K562 (cell line): ENCODE data around the gene ATAD5. TPM values are rescaled to one million over a fixed set of nuclear protein-coding genes. Genes with fewer than 3 reads are reported as not detected.
A peak's percentile ranks its signal among the peaks of the same experiment; 100 is the strongest.

Source experiments
- BRCA1 ChIP-seq, 2 experiments: fragments of 450-650 bp in 1 of 2; sonication (generic) in 1 of 2; formaldehyde crosslinking in 1 of 2; IDR thresholded peaks; 2 replicates each; pipeline versions ENCODE4 v1.5.0 to v1.6.1; 2017 to 2020; ENCODE audit warnings: mild to moderate bottlenecking in 1 of 2, missing genetic modification reagents in 1 of 2
- CBX3 ChIP-seq, 2 experiments: IDR thresholded peaks; 1 replicate in 1 of 2; 2 replicates in 1 of 2; pipeline ENCODE4 v1.6.1; 2012; ENCODE audit warnings: inconsistent platforms in 2 of 2, low read length in 2 of 2, borderline replicate concordance in 1 of 2, control low read depth in 1 of 2
- CREB1 ChIP-seq, 2 experiments: sonication (generic) in 1 of 2; formaldehyde crosslinking in 1 of 2; IDR thresholded peaks; 2 replicates each; pipeline versions ENCODE4 v1.6.1 to v1.8.0; 2012 to 2022; ENCODE audit warnings: inconsistent platforms in 1 of 2, mild to moderate bottlenecking in 1 of 2, missing genetic modification reagents in 1 of 2, moderate library complexity in 1 of 2
- ERF ChIP-seq: fragments of 450-650 bp; formaldehyde crosslinking; IDR thresholded peaks from 2 replicates; pipeline ENCODE4 v1.4.0; 2020; ENCODE audit warnings: mild to moderate bottlenecking, mixed read lengths
- FOXA1 ChIP-seq: fragments of 450-650 bp; IDR thresholded peaks from 2 replicates; pipeline ENCODE4 v1.6.1; 2016; ENCODE audit warnings: mild to moderate bottlenecking, borderline replicate concordance
- MTA2 ChIP-seq: fragments of 450-650 bp; IDR thresholded peaks from 2 replicates; pipeline ENCODE4 v1.6.1; 2016; ENCODE audit warnings: low read depth
- MYBL2 ChIP-seq, 2 experiments: fragments of 450-650 bp in 1 of 2; sonication (generic) in 1 of 2; formaldehyde crosslinking in 1 of 2; IDR thresholded peaks; 2 replicates each; pipeline versions ENCODE4 v1.6.1 to v1.8.1; 2017 to 2022; ENCODE audit warnings: borderline replicate concordance in 1 of 2, inconsistent platforms in 1 of 2, low read depth in 1 of 2, mild to moderate bottlenecking in 1 of 2, missing genetic modification reagents in 1 of 2, moderate library complexity in 1 of 2
- POLR2A ChIP-seq: fragments of 450-650 bp; conservative IDR thresholded peaks from 2 replicates; pipeline ENCODE4 v1.6.1; 2016
- RBM14 ChIP-seq: fragments of 200-400 bp; formaldehyde crosslinking; IDR thresholded peaks from 2 replicates; pipeline ENCODE4 v1.6.1; 2018; ENCODE audit warnings: low read depth, mild to moderate bottlenecking, low read length, moderate library complexity, borderline replicate concordance; ENCODE audit not compliant: insufficient read depth
- SP1 ChIP-seq: sonication (generic); formaldehyde crosslinking; IDR thresholded peaks from 2 replicates; pipeline ENCODE4 v1.8.1; 2022; ENCODE audit warnings: mild to moderate bottlenecking, missing genetic modification reagents
- SRF ChIP-seq, 2 experiments: fragments of 250-450, 450-650 bp in 1 of 2; sonication (Bioruptor Pico) in 1 of 2; sonication (generic) in 1 of 2; formaldehyde crosslinking; IDR thresholded peaks; 2 replicates each; pipeline versions ENCODE4 v1.5.0 to v1.5.1; 2020 to 2022; ENCODE audit warnings: mild to moderate bottlenecking in 1 of 2, missing genetic modification reagents in 1 of 2
- TBL1XR1 ChIP-seq, 2 experiments: IDR thresholded peaks; 2 replicates each; pipeline ENCODE4 v1.6.1; 2012; ENCODE audit warnings: improper control_type of control experiment in 2 of 2, low read length in 2 of 2, mild to moderate bottlenecking in 1 of 2
- ZKSCAN1 ChIP-seq: fragments of 150-350 bp; IDR thresholded peaks from 2 replicates; pipeline ENCODE4 v1.6.1; 2016; ENCODE audit warnings: low read depth, low read length
- ZKSCAN3 ChIP-seq: fragments of 250-450 bp; sonication (Bioruptor Pico); IDR thresholded peaks from 2 replicates; pipeline ENCODE4 v1.4.0; 2020
- ZKSCAN8 ChIP-seq: fragments of 200-800 bp; sonication (Bioruptor generic); IDR thresholded peaks from 2 replicates; pipeline ENCODE4 v1.6.1; 2016; ENCODE audit warnings: missing genetic modification characterization, missing compliant biosample characterization
- ZNF232 ChIP-seq: sonication (generic); formaldehyde crosslinking; IDR thresholded peaks from 2 replicates; pipeline ENCODE4 v1.8.0; 2022; ENCODE audit warnings: mild to moderate bottlenecking, missing genetic modification reagents
- ZNF384 ChIP-seq: IDR thresholded peaks from 2 replicates; pipeline ENCODE4 v1.6.1; 2012; ENCODE audit warnings: low read depth, low read length, improper control_type of control experiment
- ZSCAN29 ChIP-seq: fragments of 450-650 bp; IDR thresholded peaks from 2 replicates; pipeline ENCODE4 v1.6.1; 2017
- polyA plus RNA-seq, 8 experiments: library from polyadenylated mRNA; depleted of rRNA in 4 of 8; stranded (reverse) in 5 of 8; unstranded in 3 of 8; fragments of >200 nt; fragmentation: Nextera tagmentation in 2 of 8; fragmentation: Illumina TruSeq in 1 of 8; extraction: Ambion mirVana in 2 of 8; extraction: Trizol in 1 of 8; gene quantifications; 2 replicates each; pipeline versions ENCODE4 v1.2.1 to v1.2.3, GENCODE V29; 2011 to 2014; ENCODE audit warnings: inconsistent platforms in 1 of 8, missing spikeins in 1 of 8
- total RNA-seq, 7 experiments: library from RNA; depleted of rRNA in 6 of 7; stranded (reverse); fragments of >200 nt in 6 of 7; fragmentation: Illumina TruSeq in 2 of 7; extraction: Trizol in 2 of 7; gene quantifications; 2 replicates each; pipeline versions ENCODE4 v1.2.1 to v1.2.3, GENCODE V29; 2011 to 2021; ENCODE audit warnings: low replicate concordance in 1 of 7
- TF ChIP-seq, protein P1 (sequence below): fragments of 450-650 bp; IDR thresholded peaks from 2 replicates; pipeline ENCODE4 v1.6.1; 2017; ENCODE audit warnings: antibody characterized with exemption
- TF ChIP-seq, protein P2 (sequence below): fragments of 250-450 bp; sonication (Bioruptor Pico); IDR thresholded peaks from 2 replicates; pipeline ENCODE4 v1.5.1; 2021; ENCODE audit warnings: mild to moderate bottlenecking
- TF ChIP-seq, protein P3 (sequence below), 3 experiments: IDR thresholded peaks in 2 of 3; conservative IDR thresholded peaks in 1 of 3; 2 replicates each; pipeline ENCODE4 v1.5.1; 2011 to 2012; ENCODE audit warnings: low read length in 3 of 3, mild to moderate bottlenecking in 3 of 3, control low read depth in 2 of 3, improper control_type of control experiment in 1 of 3, inconsistent platforms in 1 of 3, low read depth in 1 of 3, mixed read lengths in 1 of 3, moderate library complexity in 1 of 3; ENCODE audit not compliant: insufficient read depth in 2 of 3

ATAD5 gene
- total and polyA plus RNA-seq, 9 of the 15 experiments (the other 6 are each of a cell fraction or from before 2014, with no cell fraction given) = 4.6 to 25.6 (median 19.5) TPM

DNA sequence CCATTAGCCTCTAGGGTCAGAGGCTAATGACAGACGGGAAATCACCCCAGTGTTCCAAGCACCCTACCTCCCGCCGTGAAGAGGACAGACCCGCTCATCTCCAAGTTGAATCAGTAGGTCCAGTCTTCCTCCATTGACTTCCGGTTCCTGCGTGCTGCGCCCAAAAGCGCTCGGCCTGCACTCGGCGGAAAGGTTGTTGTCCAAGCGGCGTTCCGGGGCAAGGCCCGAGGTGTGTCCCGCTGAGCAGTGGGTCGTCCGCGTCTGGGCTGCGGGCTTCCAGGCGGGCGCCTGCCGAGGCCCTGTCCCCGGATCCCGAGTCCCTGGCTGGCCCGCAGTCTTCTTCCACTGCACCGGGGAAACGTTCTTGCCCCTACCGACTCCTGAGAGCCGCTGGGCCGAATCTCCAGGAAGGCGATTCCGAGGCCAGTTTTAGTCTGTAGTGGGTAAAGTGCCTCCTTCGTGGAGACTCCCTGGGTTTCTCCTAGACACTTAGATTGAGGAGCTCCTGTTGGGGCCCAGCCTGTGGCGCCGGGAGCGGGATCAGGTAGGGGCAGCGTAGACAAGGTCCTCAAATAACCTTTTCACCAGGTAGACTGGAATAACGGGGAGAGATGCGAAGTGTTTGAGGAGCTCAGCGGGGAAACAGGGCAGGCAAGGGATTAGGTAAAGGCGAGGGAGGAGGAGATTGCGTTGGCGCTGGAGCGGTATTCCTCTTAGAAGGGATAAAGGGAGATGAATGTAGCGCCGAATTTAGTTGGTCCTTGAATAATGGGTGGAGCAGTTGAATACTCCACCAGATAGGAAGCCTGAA, 74.5 kb downstream of the ATAD5 start, which contains the start of gene TEFM (continued):
- TF ChIP-seq ZKSCAN1 (peak; percentile 68; the same call in 1 of the 2 replicates), CREB1 (IDR thresholded peaks at IDR 0.05) (peak; percentile 38; the same call in 1 of the 2 replicates), CREB1 (CRISPR knock-in tag; IDR thresholded peaks at IDR 0.05) (0 out of 2 replicates have a peak, but pooled peaks have one; percentile 37), CBX3 (IDR thresholded peaks at IDR 0.05; ENCODE audit: borderline replicate concordance in 1 of 2, low read length in 2 of 2) (peak in 1 of 2 experiments; percentile 93; a peak in 2 of 3 replicates), ERF (CRISPR knock-in tag) (no peak), ZNF232 (CRISPR knock-in tag) (0 out of 2 replicates have a peak, but pooled peaks have one; percentile 31), ZKSCAN8 (no peak), ZKSCAN3 (no peak), SP1 (CRISPR knock-in tag) (peak; percentile 76), POLR2A (peak; percentile 95), MYBL2 (IDR thresholded peaks at IDR 0.05; ENCODE audit: low read depth) (no peak), MYBL2 (CRISPR knock-in tag; IDR thresholded peaks at IDR 0.05; ENCODE audit: borderline replicate concordance) (no peak), BRCA1 (IDR thresholded peaks at IDR 0.05) (no peak), BRCA1 (CRISPR knock-in tag; IDR thresholded peaks at IDR 0.05) (no peak), ZNF384 (peak; percentile 54; the same call in 1 of the 2 replicates), TBL1XR1 (IDR thresholded peaks at IDR 0.05; ENCODE audit: low read length in 2 of 2) (peak; percentile 49 to 60; a peak in 1 of 4 replicates), MTA2 (no peak; the same call in 1 of the 2 replicates), SRF (CRISPR knock-in tag; IDR thresholded peaks at IDR 0.05) (peak in 1 of 2 experiments; percentile 30; a peak in 1 of 4 replicates), FOXA1 (no peak), RBM14 (no peak), ZSCAN29 (no peak)
- TF ChIP-seq, protein P1, sequence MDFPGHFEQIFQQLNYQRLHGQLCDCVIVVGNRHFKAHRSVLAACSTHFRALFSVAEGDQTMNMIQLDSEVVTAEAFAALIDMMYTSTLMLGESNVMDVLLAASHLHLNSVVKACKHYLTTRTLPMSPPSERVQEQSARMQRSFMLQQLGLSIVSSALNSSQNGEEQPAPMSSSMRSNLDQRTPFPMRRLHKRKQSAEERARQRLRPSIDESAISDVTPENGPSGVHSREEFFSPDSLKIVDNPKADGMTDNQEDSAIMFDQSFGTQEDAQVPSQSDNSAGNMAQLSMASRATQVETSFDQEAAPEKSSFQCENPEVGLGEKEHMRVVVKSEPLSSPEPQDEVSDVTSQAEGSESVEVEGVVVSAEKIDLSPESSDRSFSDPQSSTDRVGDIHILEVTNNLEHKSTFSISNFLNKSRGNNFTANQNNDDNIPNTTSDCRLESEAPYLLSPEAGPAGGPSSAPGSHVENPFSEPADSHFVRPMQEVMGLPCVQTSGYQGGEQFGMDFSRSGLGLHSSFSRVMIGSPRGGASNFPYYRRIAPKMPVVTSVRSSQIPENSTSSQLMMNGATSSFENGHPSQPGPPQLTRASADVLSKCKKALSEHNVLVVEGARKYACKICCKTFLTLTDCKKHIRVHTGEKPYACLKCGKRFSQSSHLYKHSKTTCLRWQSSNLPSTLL = no peak
- TF ChIP-seq, protein P2, sequence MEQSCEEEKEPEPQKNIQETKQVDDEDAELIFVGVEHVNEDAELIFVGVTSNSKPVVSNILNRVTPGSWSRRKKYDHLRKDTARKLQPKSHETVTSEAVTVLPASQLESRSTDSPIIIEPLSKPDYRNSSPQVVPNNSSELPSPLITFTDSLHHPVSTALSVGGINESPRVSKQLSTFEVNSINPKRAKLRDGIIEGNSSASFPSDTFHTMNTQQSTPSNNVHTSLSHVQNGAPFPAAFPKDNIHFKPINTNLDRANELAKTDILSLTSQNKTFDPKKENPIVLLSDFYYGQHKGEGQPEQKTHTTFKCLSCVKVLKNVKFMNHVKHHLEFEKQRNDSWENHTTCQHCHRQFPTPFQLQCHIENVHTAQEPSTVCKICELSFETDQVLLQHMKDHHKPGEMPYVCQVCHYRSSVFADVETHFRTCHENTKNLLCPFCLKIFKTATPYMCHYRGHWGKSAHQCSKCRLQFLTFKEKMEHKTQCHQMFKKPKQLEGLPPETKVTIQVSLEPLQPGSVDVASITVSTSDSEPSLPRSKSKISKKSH = no peak
- TF ChIP-seq, protein P3, sequence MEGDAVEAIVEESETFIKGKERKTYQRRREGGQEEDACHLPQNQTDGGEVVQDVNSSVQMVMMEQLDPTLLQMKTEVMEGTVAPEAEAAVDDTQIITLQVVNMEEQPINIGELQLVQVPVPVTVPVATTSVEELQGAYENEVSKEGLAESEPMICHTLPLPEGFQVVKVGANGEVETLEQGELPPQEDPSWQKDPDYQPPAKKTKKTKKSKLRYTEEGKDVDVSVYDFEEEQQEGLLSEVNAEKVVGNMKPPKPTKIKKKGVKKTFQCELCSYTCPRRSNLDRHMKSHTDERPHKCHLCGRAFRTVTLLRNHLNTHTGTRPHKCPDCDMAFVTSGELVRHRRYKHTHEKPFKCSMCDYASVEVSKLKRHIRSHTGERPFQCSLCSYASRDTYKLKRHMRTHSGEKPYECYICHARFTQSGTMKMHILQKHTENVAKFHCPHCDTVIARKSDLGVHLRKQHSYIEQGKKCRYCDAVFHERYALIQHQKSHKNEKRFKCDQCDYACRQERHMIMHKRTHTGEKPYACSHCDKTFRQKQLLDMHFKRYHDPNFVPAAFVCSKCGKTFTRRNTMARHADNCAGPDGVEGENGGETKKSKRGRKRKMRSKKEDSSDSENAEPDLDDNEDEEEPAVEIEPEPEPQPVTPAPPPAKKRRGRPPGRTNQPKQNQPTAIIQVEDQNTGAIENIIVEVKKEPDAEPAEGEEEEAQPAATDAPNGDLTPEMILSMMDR (IDR thresholded peaks at IDR 0.05 in 2 of 3, conservative IDR thresholded peaks at IDR 0.05 in 1 of 3; ENCODE audit: insufficient read depth in 2 of 3, low read depth in 1 of 3, low read length in 3 of 3) = no peak
